Ramos (cell line): Measurements from ENCODE around the gene TMEM123.

Experiments
- in situ Hi-C: fragments of 300-500 bp; cut with MboI; formaldehyde crosslinking; loops from one replicate; pipeline ENCODE4 v1.14.3; 2022; ENCODE audit warnings: low sequenced_read_pairs; ENCODE audit not compliant: unreplicated experiment

TMEM123 gene

GRCh38 chr11:102452461-102453301 lies at the start of gene TMEM123:
Gene TMEM123 (minus strand): TSS chr11:102452765. CDS start chr11:102452623, 142 bp downstream.
- in situ Hi-C loops: no loop called here

- in situ Hi-C loops: loop anchor here (10.0 kb wide), 1 partner anchor 164 kb away; no protein-coding TSS in a partner anchor
Measured at GRCh38 chr11:102500829-102501228, 48.3 kb upstream of the TMEM123 start.

GRCh38 chr11:102499931-102500330 lies 47.4 kb upstream of the TMEM123 start:
- in situ Hi-C loops: loop anchor here (5.0 to 10.0 kb wide), 4 partner anchors 108 to 215 kb away; partner anchors contain the start of gene BIRC2

- in situ Hi-C loops: loop anchor here (5.0 to 10.0 kb wide), 3 partner anchors 107 to 214 kb away; partner anchors contain the start of gene BIRC2
Measured at GRCh38 chr11:102499151-102499550, 46.6 kb upstream of the TMEM123 start.

- in situ Hi-C loops: loop anchor here (5.0 to 10.0 kb wide), 3 partner anchors 105 to 212 kb away; partner anchors contain the start of gene BIRC2
Measured at GRCh38 chr11:102497061-102497460, 44.5 kb upstream of the TMEM123 start.

GRCh38 chr11:102495161-102496042 lies 42.8 kb upstream of the TMEM123 start:
- in situ Hi-C loops: loop anchor here (5.0 to 10.0 kb wide), 3 partner anchors 103 to 211 kb away; partner anchors contain the start of gene BIRC2

- in situ Hi-C loops: loop anchor here (10.0 kb wide), 2 partner anchors 149 to 209 kb away; partner anchors contain the start of gene BIRC2
Measured at GRCh38 chr11:102494216-102494615, 41.7 kb upstream of the TMEM123 start.

GRCh38 chr11:102493524-102493923 lies 41.0 kb upstream of the TMEM123 start:
- in situ Hi-C loops: loop anchor here (10.0 kb wide), 2 partner anchors 149 to 209 kb away; partner anchors contain the start of gene BIRC2

- in situ Hi-C loops: loop anchor here (10.0 kb wide), 2 partner anchors 147 to 207 kb away; partner anchors contain the start of gene BIRC2
Measured at GRCh38 chr11:102491969-102492368, 39.4 kb upstream of the TMEM123 start.

GRCh38 chr11:102489186-102490145 lies 36.9 kb upstream of the TMEM123 start:
- in situ Hi-C loops: loop anchor here (10.0 kb wide), 2 partner anchors 145 to 205 kb away; partner anchors contain the start of gene BIRC2

GRCh38 chr11:102488208-102488607 lies 35.6 kb upstream of the TMEM123 start:
- in situ Hi-C loops: no loop called here

GRCh38 chr11:102487214-102487613 lies 34.6 kb upstream of the TMEM123 start:
- in situ Hi-C loops: no loop called here

GRCh38 chr11:102486584-102486983 lies 34.0 kb upstream of the TMEM123 start:
- in situ Hi-C loops: no loop called here

GRCh38 chr11:102485095-102485722 lies 32.6 kb upstream of the TMEM123 start:
- in situ Hi-C loops: no loop called here

- in situ Hi-C loops: no loop called here
Measured at GRCh38 chr11:102482433-102482832, 29.9 kb upstream of the TMEM123 start.

GRCh38 chr11:102479733-102480132 lies 27.2 kb upstream of the TMEM123 start:
- in situ Hi-C loops: no loop called here

GRCh38 chr11:102478673-102479299 lies 26.2 kb upstream of the TMEM123 start:
- in situ Hi-C loops: no loop called here

- in situ Hi-C loops: no loop called here
Measured at GRCh38 chr11:102476812-102477211, 24.2 kb upstream of the TMEM123 start.
